Endothelial cell (in vitro differentiated cells): Measurements from ENCODE around the gene HEPN1. TPM values are rescaled to one million over a fixed set of nuclear protein-coding genes. Genes with fewer than 3 reads are reported as not detected.

Experiments
- DNase-seq: peaks from one replicate; pipeline ENCODE4 v3.0.0; 2021; ENCODE audit warnings: low spot score
- H3K27ac Mint-ChIP-seq: one replicate; pipeline ENCODE4 v1.8.0; 2021; ENCODE audit warnings: mixed read lengths, inconsistent platforms; ENCODE audit not compliant: unreplicated experiment
- H3K27me3 Mint-ChIP-seq: one replicate; pipeline ENCODE4 v1.8.0; 2021; ENCODE audit warnings: mild to moderate bottlenecking, moderate library complexity, mixed read lengths, inconsistent platforms; ENCODE audit not compliant: unreplicated experiment
- H3K36me3 Mint-ChIP-seq: one replicate; pipeline ENCODE4 v1.8.0; 2021; ENCODE audit warnings: mild to moderate bottlenecking, low read depth, mixed read lengths, inconsistent platforms; ENCODE audit not compliant: unreplicated experiment
- H3K4me1 Mint-ChIP-seq: one replicate; pipeline ENCODE4 v1.8.0; 2021; ENCODE audit warnings: mild to moderate bottlenecking, mixed read lengths, inconsistent platforms; ENCODE audit not compliant: unreplicated experiment
- H3K4me3 Mint-ChIP-seq: one replicate; pipeline ENCODE4 v1.8.0; 2021; ENCODE audit warnings: mild to moderate bottlenecking, mixed read lengths, inconsistent platforms; ENCODE audit not compliant: unreplicated experiment
- H3K9me3 Mint-ChIP-seq: one replicate; pipeline ENCODE4 v1.8.0; 2021; ENCODE audit warnings: mixed read lengths, inconsistent platforms; ENCODE audit not compliant: unreplicated experiment
- CTCF ChIP-seq: fragments of 200-600 bp; sonication (generic); IDR thresholded peaks from one replicate; pipeline ENCODE4 v1.5.0; 2021; ENCODE audit warnings: antibody characterized with exemption; ENCODE audit not compliant: unreplicated experiment
- total RNA-seq: library from RNA; stranded (reverse); fragmentation: NEBNext Ultra II Directional; extraction: Animal tissue kit (Norgen Biotek cat#: 25700); gene quantifications from one replicate; pipeline ENCODE4 v1.2.1, GENCODE V29; 2021; ENCODE audit not compliant: unreplicated experiment

Gene HEPN1
- total RNA-seq, 1 donor from 2014 or later = not detected

DNA sequence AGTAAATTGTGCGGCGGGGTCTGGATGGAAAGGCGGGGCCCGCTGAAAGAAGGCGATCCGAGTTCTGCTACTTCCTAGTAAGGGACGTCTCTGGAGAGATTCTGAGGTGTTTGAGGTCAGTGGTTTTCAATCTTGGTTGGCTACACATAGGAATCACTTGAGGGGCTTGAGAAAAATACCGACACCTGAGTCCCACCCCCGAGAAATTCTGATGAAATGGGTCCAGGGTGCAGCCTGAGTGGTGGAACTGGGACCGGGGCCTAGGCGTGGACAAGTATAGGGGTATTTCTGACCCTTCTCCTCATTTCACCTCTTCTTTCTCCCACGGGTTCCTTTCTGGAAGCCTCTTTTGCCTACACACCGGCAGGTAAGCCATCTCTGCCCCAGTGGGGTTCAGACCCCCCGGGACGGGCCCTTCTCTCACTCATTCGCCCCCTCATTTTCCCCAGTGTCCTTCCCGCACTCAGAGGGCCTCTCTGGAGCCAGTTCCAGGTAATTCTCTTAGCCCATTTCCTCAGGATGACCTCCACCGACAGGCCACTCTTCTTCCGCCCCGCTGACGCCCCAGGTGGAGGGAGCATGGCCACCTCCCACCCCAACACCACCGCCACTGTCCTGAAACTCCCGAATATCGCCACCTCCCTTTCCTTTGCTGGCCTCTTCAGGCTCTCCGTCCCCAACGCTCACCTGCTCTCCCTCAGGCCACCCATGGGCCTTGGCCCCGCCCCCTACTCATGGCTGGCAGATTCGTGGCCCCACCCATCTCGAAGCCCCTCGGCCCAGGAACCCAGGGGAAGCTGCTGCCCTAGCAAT is 42.0 kb upstream of the HEPN1 start:
- Mint-ChIP-seq H3K27me3 (peaks cover 25% of the 10 kb centered on the region), H3K27ac (peak overlapping the region; percentile 70), H3K9me3 (no peaks in the 10 kb centered on the region), H3K36me3 (no peaks in the 10 kb centered on the region), H3K4me3 (peak overlapping the region; percentile 89), H3K4me1 (peaks cover 52% of the 10 kb centered on the region)
- DNase-seq = no peak
- TF ChIP-seq CTCF = no peak

DNA sequence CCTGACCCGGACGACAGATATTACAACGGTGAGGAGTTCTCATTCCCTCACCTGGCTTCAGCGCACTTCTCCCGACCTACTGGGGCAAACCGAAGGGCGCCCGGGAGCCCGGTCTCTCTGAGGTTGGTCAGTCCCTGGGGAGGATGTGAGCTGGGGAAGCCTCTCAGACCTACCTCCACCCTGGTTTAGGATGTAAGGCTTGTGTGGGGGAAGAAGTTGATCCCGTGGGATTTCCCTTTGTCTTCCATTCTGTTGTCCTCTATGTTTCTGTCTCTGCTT is 41.5 kb upstream of the HEPN1 start:
- Mint-ChIP-seq H3K27ac (peak overlapping the region; percentile 70), H3K27me3 (peaks cover 25% of the 10 kb centered on the region), H3K4me3 (peak overlapping the region; percentile 89), H3K9me3 (no peaks in the 10 kb centered on the region), H3K4me1 (peaks cover 58% of the 10 kb centered on the region), H3K36me3 (no peaks in the 10 kb centered on the region)
- no peak for DNase-seq
- TF ChIP-seq CTCF = no peak

DNA sequence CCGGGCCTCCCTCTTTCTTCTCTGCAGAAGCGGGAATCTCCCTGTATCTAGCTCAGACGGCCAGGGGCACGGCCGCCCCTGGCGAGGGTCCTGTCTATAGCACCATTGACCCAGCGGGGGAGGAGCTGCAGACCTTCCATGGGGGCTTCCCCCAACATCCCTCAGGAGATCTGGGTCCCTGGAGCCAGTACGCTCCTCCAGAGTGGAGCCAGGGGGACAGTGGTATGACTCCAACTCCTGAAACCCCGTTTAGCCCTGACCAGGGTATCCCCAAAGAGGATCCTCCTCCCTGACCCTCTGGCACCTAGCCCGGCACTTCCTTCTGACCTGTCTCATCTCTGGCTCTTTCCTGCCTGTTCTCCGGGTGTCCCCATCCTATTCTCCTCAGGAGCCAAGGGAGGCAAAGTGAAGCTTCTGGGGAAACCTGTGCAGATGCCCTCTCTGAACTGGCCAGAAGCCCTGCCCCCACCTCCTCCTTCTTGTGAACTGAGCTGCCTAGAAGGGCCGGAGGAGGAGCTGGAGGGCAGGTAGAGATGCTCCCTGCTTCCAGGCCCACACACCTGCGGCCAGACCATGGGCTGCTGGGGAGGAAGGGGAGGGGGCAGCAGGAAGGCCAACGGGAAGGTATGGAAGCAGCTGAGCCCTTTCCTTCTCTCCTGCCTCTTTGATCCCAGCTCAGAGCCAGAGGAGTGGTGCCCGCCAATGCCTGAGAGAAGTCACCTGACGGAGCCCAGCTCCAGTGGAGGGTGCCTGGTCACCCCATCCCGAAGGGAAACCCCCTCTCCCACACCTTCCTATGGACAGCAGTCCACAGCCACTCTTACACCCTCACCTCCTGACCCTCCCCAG is 40.9 kb upstream of the HEPN1 start:
- Mint-ChIP-seq H3K27me3 (peaks cover 27% of the 10 kb centered on the region), H3K9me3 (no peaks in the 10 kb centered on the region), H3K27ac (peak overlapping the region; percentile 64), H3K36me3 (peaks cover 5% of the 10 kb centered on the region), H3K4me1 (peaks cover 63% of the 10 kb centered on the region), H3K4me3 (peak overlapping the region; percentile 89)
- no peak for DNase-seq
- no peak for TF ChIP-seq CTCF

- Mint-ChIP-seq H3K4me3 (peak overlapping the region; percentile 60), H3K36me3 (peaks cover 6% of the 10 kb centered on the region), H3K27me3 (peaks cover 24% of the 10 kb centered on the region), H3K4me1 (peaks cover 71% of the 10 kb centered on the region), H3K27ac (no peak overlapping the region), H3K9me3 (no peaks in the 10 kb centered on the region)
- no peak for DNase-seq
- no peak for TF ChIP-seq CTCF
Measured at GRCh38 chr11:124878759-124879492, 40.1 kb upstream of the HEPN1 start.
